ENCODE data around the gene TPPP2.

DNA sequence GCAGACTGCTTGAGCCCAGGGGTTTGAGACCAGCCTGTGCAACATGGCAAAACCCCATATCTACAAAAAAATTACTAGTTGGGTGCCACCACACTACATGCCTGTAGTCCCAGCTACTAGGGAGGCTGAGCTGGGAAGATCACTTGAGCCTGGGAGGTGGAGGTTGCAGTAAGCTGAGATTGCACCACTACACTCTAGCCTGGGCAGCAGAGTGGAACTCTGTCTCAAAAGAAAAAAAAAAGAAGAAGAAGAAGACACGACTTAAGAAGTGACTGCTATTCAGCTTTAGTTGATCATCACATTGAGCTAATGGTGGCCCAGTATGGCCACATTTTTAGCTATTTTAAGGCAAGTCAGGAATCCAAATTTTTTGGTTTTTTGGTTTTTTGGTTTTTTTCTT lies 49.1 kb upstream of the TPPP2 start:
- TF ChIP-seq, protein P1, sequence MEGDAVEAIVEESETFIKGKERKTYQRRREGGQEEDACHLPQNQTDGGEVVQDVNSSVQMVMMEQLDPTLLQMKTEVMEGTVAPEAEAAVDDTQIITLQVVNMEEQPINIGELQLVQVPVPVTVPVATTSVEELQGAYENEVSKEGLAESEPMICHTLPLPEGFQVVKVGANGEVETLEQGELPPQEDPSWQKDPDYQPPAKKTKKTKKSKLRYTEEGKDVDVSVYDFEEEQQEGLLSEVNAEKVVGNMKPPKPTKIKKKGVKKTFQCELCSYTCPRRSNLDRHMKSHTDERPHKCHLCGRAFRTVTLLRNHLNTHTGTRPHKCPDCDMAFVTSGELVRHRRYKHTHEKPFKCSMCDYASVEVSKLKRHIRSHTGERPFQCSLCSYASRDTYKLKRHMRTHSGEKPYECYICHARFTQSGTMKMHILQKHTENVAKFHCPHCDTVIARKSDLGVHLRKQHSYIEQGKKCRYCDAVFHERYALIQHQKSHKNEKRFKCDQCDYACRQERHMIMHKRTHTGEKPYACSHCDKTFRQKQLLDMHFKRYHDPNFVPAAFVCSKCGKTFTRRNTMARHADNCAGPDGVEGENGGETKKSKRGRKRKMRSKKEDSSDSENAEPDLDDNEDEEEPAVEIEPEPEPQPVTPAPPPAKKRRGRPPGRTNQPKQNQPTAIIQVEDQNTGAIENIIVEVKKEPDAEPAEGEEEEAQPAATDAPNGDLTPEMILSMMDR (IDR thresholded peaks at IDR 0.05): no peak
- TF ChIP-seq POLR2AphosphoS5 (IDR thresholded peaks at IDR 0.05): no peak
- TF ChIP-seq POLR2A (IDR thresholded peaks at IDR 0.05; ENCODE audit: low read depth): no peak
- no peak for TF ChIP-seq EP300 (IDR thresholded peaks at IDR 0.05)

Measured in esophagus muscularis mucosa (tissue), 4 donors.